GM21576 (cell line): ENCODE measurements around the gene ABRACL.
"Not testable (repeated sequence)": the region's sequence is repeated elsewhere in the genome, so short reads cannot be mapped to it uniquely, and the experiment has no call there.

ENCODE experiments used
- ATAC-seq: cut with Tn5 transposase; IDR thresholded peaks from one replicate; pipeline ENCODE4 v1.9.1; 2021; ENCODE audit warnings: mild to moderate bottlenecking, moderate library complexity; ENCODE audit not compliant: unreplicated experiment

Gene ABRACL

GRCh38 chr6:139028658-139029469 is at the start of gene ABRACL:
ABRACL (plus strand) TSS chr6:139028745; CDS start chr6:139034161, 5,416 bp downstream.
- peak; percentile 58 for ATAC-seq

GRCh38 chr6:138979365-138979764 is 49.2 kb upstream of the ABRACL start:
- no peak for ATAC-seq

- ATAC-seq, result no peak
Measured at GRCh38 chr6:138979813-138980668, 48.5 kb upstream of the ABRACL start.

GRCh38 chr6:138981416-138981815 is 47.1 kb upstream of the ABRACL start:
- ATAC-seq, result no peak

- ATAC-seq, result no peak
Measured at GRCh38 chr6:138986578-138986977, 42.0 kb upstream of the ABRACL start.

- ATAC-seq, result peak; percentile 0
Measured at GRCh38 chr6:138987080-138987642, 41.4 kb upstream of the ABRACL start.

GRCh38 chr6:138987643-138988468 is 40.7 kb upstream of the ABRACL start, which contains the start of gene REPS1:
REPS1 (minus strand) TSS chr6:138988253; CDS start chr6:138987682, 571 bp downstream.
- peak; percentile 91 for ATAC-seq

GRCh38 chr6:138988469-138988834 is 40.1 kb upstream of the ABRACL start:
- ATAC-seq, result no peak

GRCh38 chr6:138989098-138989983 is 39.2 kb upstream of the ABRACL start:
- no peak for ATAC-seq

- no peak for ATAC-seq
Measured at GRCh38 chr6:138991206-138991605, 37.3 kb upstream of the ABRACL start.

GRCh38 chr6:138992965-138993364 is 35.6 kb upstream of the ABRACL start:
- ATAC-seq, result not testable (repeated sequence)

- not testable (repeated sequence) for ATAC-seq
Measured at GRCh38 chr6:138993410-138993809, 35.1 kb upstream of the ABRACL start.

GRCh38 chr6:138996524-138996923 is 32.0 kb upstream of the ABRACL start:
- ATAC-seq, result no peak

- ATAC-seq, result no peak
Measured at GRCh38 chr6:138997136-138997535, 31.4 kb upstream of the ABRACL start.

- no peak for ATAC-seq
Measured at GRCh38 chr6:138999949-139000725, 28.4 kb upstream of the ABRACL start.

GRCh38 chr6:139003751-139004150 is 24.8 kb upstream of the ABRACL start:
- no peak for ATAC-seq

- no peak for ATAC-seq
Measured at GRCh38 chr6:139006477-139006876, 22.1 kb upstream of the ABRACL start.

GRCh38 chr6:139007428-139007827 is 21.1 kb upstream of the ABRACL start:
- ATAC-seq, result no peak

- no peak for ATAC-seq
Measured at GRCh38 chr6:139008117-139008516, 20.4 kb upstream of the ABRACL start.
